ENCODE measurements around the gene ATAD3C.
"Not testable (repeated sequence)": the region's sequence is repeated elsewhere in the genome, so short reads cannot be mapped to it uniquely, and the experiment has no call there.

GRCh38 chr1:1514376-1514775 is 64.9 kb downstream of the ATAD3C start:
- not testable (repeated sequence) for TF ChIP-seq CTCF, POLR2A (IDR thresholded peaks at IDR 0.05)

Measured in adrenal gland (tissue), 5 donors.